Neural cell (in vitro differentiated cells): Measurements from ENCODE around the gene CD99. TPM values are rescaled to one million over a fixed set of nuclear protein-coding genes. Genes with fewer than 3 reads are reported as not detected.
"Not testable (repeated sequence)": the region's sequence is repeated elsewhere in the genome, so short reads cannot be mapped to it uniquely, and the experiment has no call there.

ENCODE experiments used
- H2AFZ ChIP-seq: fragments of 200-600, 300-800 bp; sonication (generic), shearing (Covaris generic); 2 replicates; pipeline ENCODE4 v1.6.0; 2014; ENCODE audit warnings: low read depth, mild to moderate bottlenecking, antibody characterized with exemption, low read length, moderate library complexity
- H3F3A ChIP-seq: fragments of 200-600 bp; shearing (Covaris generic); 2 replicates; pipeline ENCODE4 v1.6.1; 2016; ENCODE audit warnings: mild to moderate bottlenecking, moderate library complexity, mixed read lengths, antibody characterized with exemption, low read length; ENCODE audit not compliant: insufficient read depth, poor library complexity, severe bottlenecking
- H3K27ac ChIP-seq: fragments of 200-600, 300-800 bp; sonication (generic), shearing (Covaris generic); 2 replicates; pipeline ENCODE4 v1.5.1; 2014; ENCODE audit warnings: mild to moderate bottlenecking, low read length, moderate library complexity
- H3K27me3 ChIP-seq: fragments of 300-800, 200-600 bp; sonication (generic), shearing (Covaris generic); 2 replicates; pipeline ENCODE4 v1.6.0; 2014; ENCODE audit warnings: mild to moderate bottlenecking, low read depth, low read length, moderate library complexity; ENCODE audit not compliant: insufficient read depth
- H3K36me3 ChIP-seq: fragments of 300-800, 200-600 bp; sonication (generic), shearing (Covaris generic); 2 replicates; pipeline ENCODE4 v1.5.1; 2014; ENCODE audit warnings: mild to moderate bottlenecking, antibody characterized with exemption, low read length, moderate library complexity; ENCODE audit not compliant: insufficient read depth
- H3K4me2 ChIP-seq: fragments of 300-800, 200-600 bp; sonication (generic), shearing (Covaris generic); 2 replicates; pipeline ENCODE4 v1.6.0; 2014; ENCODE audit warnings: mild to moderate bottlenecking, low read length
- H3K4me3 ChIP-seq: fragments of 300-800, 200-600 bp; sonication (generic), shearing (Covaris generic); 2 replicates; pipeline ENCODE4 v1.5.1; 2014; ENCODE audit warnings: mild to moderate bottlenecking, low read length, moderate library complexity
- H3K79me2 ChIP-seq: fragments of 200-600 bp; shearing (Covaris generic); replicated peaks from 2 replicates; pipeline ENCODE4 v1.6.0; 2014; ENCODE audit warnings: mild to moderate bottlenecking, low read length, moderate library complexity; ENCODE audit not compliant: insufficient read depth
- H3K9ac ChIP-seq: fragments of 300-800, 200-600 bp; sonication (generic), shearing (Covaris generic); 2 replicates; pipeline ENCODE4 v1.6.1; 2016; ENCODE audit warnings: mild to moderate bottlenecking, low read length, mixed read lengths
- H3K9me2 ChIP-seq: fragments of 200-600 bp; shearing (Covaris generic); 2 replicates; pipeline ENCODE4 v1.6.1; 2016; ENCODE audit warnings: mild to moderate bottlenecking, low read length, mixed read lengths; ENCODE audit not compliant: insufficient read depth
- H3K9me3 ChIP-seq: fragments of 200-600, 300-800 bp; sonication (generic), shearing (Covaris generic); 2 replicates; pipeline ENCODE4 v1.6.1; 2016; ENCODE audit warnings: mild to moderate bottlenecking, mixed run types, low read length, moderate library complexity, mixed read lengths
- H4K20me1 ChIP-seq: fragments of 200-600 bp; shearing (Covaris generic); 2 replicates; pipeline ENCODE4 v1.6.1; 2016; ENCODE audit warnings: mild to moderate bottlenecking, mixed run types; ENCODE audit not compliant: insufficient read depth
- CTCF ChIP-seq: fragments of 450-650 bp; IDR thresholded peaks from 2 replicates; pipeline ENCODE4 v1.5.1; 2014; ENCODE audit warnings: antibody characterized with exemption, mild to moderate bottlenecking, moderate library complexity; ENCODE audit not compliant: poor library complexity, severe bottlenecking
- EP300 ChIP-seq: fragments of 450-650 bp; conservative IDR thresholded peaks from 2 replicates; pipeline ENCODE4 v1.6.1; 2014; ENCODE audit warnings: antibody characterized with exemption, mild to moderate bottlenecking, moderate library complexity; ENCODE audit not compliant: poor library complexity, severe bottlenecking
- EZH2 ChIP-seq: fragments of 200-600, 300-800 bp; shearing (Covaris generic), sonication (generic); IDR thresholded peaks from 2 replicates; pipeline ENCODE4 v1.6.1; 2014; ENCODE audit warnings: antibody characterized with exemption, low read length, borderline replicate concordance, mild to moderate bottlenecking; ENCODE audit not compliant: insufficient read depth, poor library complexity, severe bottlenecking
- MXI1 ChIP-seq: fragments of 450-650 bp; conservative IDR thresholded peaks from 2 replicates; pipeline ENCODE4 v1.6.1; 2014; ENCODE audit warnings: antibody characterized with exemption, mild to moderate bottlenecking; ENCODE audit not compliant: poor library complexity, severe bottlenecking
- POLR2AphosphoS5 ChIP-seq: IDR thresholded peaks from 2 replicates; pipeline ENCODE4 v1.6.1; 2012
- RAD21 ChIP-seq: fragments of 450-650 bp; conservative IDR thresholded peaks from 2 replicates; pipeline ENCODE4 v1.6.1; 2014; ENCODE audit warnings: antibody characterized with exemption, mild to moderate bottlenecking, moderate library complexity
- REST ChIP-seq: IDR thresholded peaks from 2 replicates; pipeline ENCODE4 v1.6.1; 2012; ENCODE audit warnings: borderline replicate concordance
- SMC3 ChIP-seq: fragments of 450-650 bp; conservative IDR thresholded peaks from 2 replicates; pipeline ENCODE4 v1.6.1; 2014; ENCODE audit warnings: antibody characterized with exemption, mild to moderate bottlenecking, moderate library complexity; ENCODE audit not compliant: poor library complexity
- TAF1 ChIP-seq: IDR thresholded peaks from 2 replicates; pipeline ENCODE4 v1.6.1; 2012; ENCODE audit warnings: low read depth
- polyA plus RNA-seq: library from polyadenylated mRNA; depleted of rRNA; stranded (reverse); fragments of >200 nt; gene quantifications from 2 replicates; pipeline ENCODE4 v1.2.3, GENCODE V29; 2014

CD99 gene
- polyA plus RNA-seq, 1 donor from 2014 or later = 6.6 TPM

DNA sequence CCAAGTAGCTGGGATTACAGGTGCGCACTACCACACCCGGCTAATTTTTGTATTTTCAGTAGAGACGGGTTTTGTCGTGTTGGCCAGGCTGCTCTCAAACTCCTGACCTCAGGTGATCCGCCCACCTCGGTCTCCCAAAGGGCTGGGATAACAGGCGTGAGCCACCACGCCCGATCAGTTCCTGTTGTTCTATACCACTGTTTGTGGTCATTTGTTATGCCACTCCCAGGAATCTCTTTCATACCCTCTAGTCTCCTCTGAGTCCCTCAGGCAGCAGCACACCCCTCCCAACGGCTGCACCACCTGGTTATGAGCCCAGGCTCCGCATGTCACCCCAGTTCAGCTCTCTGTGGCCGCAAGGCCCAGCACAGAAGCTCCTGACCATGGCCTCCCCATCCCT, 17.5 kb upstream of the CD99 start:
- H4K20me1 ChIP-seq = no peaks in the 10 kb centered on the region

GRCh38 chrX:2675657-2676200, 15.4 kb upstream of the CD99 start:
- H3K4me2 ChIP-seq, H3K79me2 ChIP-seq, H3F3A ChIP-seq, H3K9me2 ChIP-seq, H3K36me3 ChIP-seq, H3K9ac ChIP-seq, H3K27ac ChIP-seq, H4K20me1 ChIP-seq, H3K4me3 ChIP-seq, H2AFZ ChIP-seq, H3K27me3 ChIP-seq, H3K9me3 ChIP-seq: not testable (repeated sequence)

More for the DNA sequence above, 17.5 kb upstream of the CD99 start:
- Histone ChIP-seq H3K9me3 (no peaks in the 10 kb centered on the region), H2AFZ (no peak overlapping the region), H3K79me2 (no peaks in the 10 kb centered on the region), H3K9me2 (no peaks in the 10 kb centered on the region), H3K27me3 (no peaks in the 10 kb centered on the region), H3F3A (no peaks in the 10 kb centered on the region), H3K36me3 (no peaks in the 10 kb centered on the region), H3K4me2 (no peak overlapping the region), H3K9ac (no peak overlapping the region), H3K4me3 (no peak overlapping the region), H3K27ac (no peak overlapping the region)
- TF ChIP-seq EP300 = no peak
- no peak for TF ChIP-seq RAD21
- no peak for TF ChIP-seq REST
- TF ChIP-seq EZH2 = no peak
- TF ChIP-seq SMC3 = no peak
- no peak for TF ChIP-seq CTCF
- TF ChIP-seq TAF1 = no peak
- no peak for TF ChIP-seq MXI1
- no peak for TF ChIP-seq POLR2AphosphoS5
